HUES48 (cell line): Measurements from ENCODE around the gene CATSPERZ.

Source experiments
- H3K27ac ChIP-seq: one replicate; pipeline ENCODE4 v1.7.0; 2013; ENCODE audit warnings: low read depth, low read length, inconsistent platforms
- H3K27me3 ChIP-seq: 2 replicates; pipeline ENCODE4 v1.6.1; 2013; ENCODE audit warnings: mild to moderate bottlenecking, low read length; ENCODE audit not compliant: control insufficient read depth, insufficient read depth
- H3K36me3 ChIP-seq: 2 replicates; pipeline ENCODE4 v1.6.1; 2013; ENCODE audit warnings: low read length; ENCODE audit not compliant: control insufficient read depth, insufficient read depth
- H3K4me1 ChIP-seq: 2 replicates; pipeline ENCODE4 v1.6.1; 2013; ENCODE audit warnings: mild to moderate bottlenecking, low read length; ENCODE audit not compliant: control insufficient read depth, insufficient read depth
- H3K4me3 ChIP-seq: 2 replicates; pipeline ENCODE4 v1.5.1; 2013; ENCODE audit warnings: mild to moderate bottlenecking, low read depth, low read length
- H3K9ac ChIP-seq: 2 replicates; pipeline ENCODE4 v1.6.1; 2013; ENCODE audit warnings: mild to moderate bottlenecking, low read depth, low read length, moderate library complexity
- H3K9me3 ChIP-seq: 2 replicates; pipeline ENCODE4 v1.6.1; 2013; ENCODE audit warnings: low read length; ENCODE audit not compliant: control insufficient read depth, insufficient read depth

Gene CATSPERZ

GRCh38 chr11:64340671-64341335 is 40.6 kb downstream of the CATSPERZ start:
- Histone ChIP-seq H3K4me3 (peak overlapping the region; percentile 69), H3K27me3 (no peaks in the 10 kb centered on the region), H3K9ac (no peak overlapping the region), H3K36me3 (no peaks in the 10 kb centered on the region), H3K9me3 (no peaks in the 10 kb centered on the region), H3K4me1 (peaks cover 5% of the 10 kb centered on the region; the same call in 1 of the 2 replicates), H3K27ac (no peak overlapping the region)

- Histone ChIP-seq H3K9ac (no peak overlapping the region), H3K9me3 (no peaks in the 10 kb centered on the region), H3K4me3 (peak overlapping the region; percentile 69; the same call in 1 of the 2 replicates), H3K36me3 (no peaks in the 10 kb centered on the region), H3K27me3 (no peaks in the 10 kb centered on the region), H3K27ac (no peak overlapping the region), H3K4me1 (peaks cover 5% of the 10 kb centered on the region; the same call in 1 of the 2 replicates)
Measured at GRCh38 chr11:64341429-64341828, 41.3 kb downstream of the CATSPERZ start.

- H3K4me1 ChIP-seq: peaks cover 5% of the 10 kb centered on the region; the same call in 1 of the 2 replicates
- no peaks in the 10 kb centered on the region for H3K27me3 ChIP-seq
- H3K36me3 ChIP-seq: no peaks in the 10 kb centered on the region
- H3K9me3 ChIP-seq: no peaks in the 10 kb centered on the region
- peak overlapping the region; percentile 59 for H3K27ac ChIP-seq
- H3K4me3 ChIP-seq: peak overlapping the region; percentile 53
- H3K9ac ChIP-seq: no peak overlapping the region
Measured at GRCh38 chr11:64341851-64342791, 42.0 kb downstream of the CATSPERZ start.

- Histone ChIP-seq H3K4me1 (peaks cover 5% of the 10 kb centered on the region; the same call in 1 of the 2 replicates), H3K27ac (no peak overlapping the region), H3K9me3 (no peaks in the 10 kb centered on the region), H3K9ac (no peak overlapping the region), H3K27me3 (no peaks in the 10 kb centered on the region), H3K4me3 (peak overlapping the region; percentile 53; the same call in 1 of the 2 replicates), H3K36me3 (no peaks in the 10 kb centered on the region)
Measured at GRCh38 chr11:64342869-64343745, 42.9 kb downstream of the CATSPERZ start.

GRCh38 chr11:64343767-64344559 is 43.8 kb downstream of the CATSPERZ start:
- Histone ChIP-seq H3K27ac (no peak overlapping the region), H3K4me3 (no peak overlapping the region), H3K9me3 (no peaks in the 10 kb centered on the region), H3K27me3 (no peaks in the 10 kb centered on the region), H3K9ac (no peak overlapping the region), H3K36me3 (no peaks in the 10 kb centered on the region), H3K4me1 (peaks cover 5% of the 10 kb centered on the region; the same call in 1 of the 2 replicates)

GRCh38 chr11:64344787-64345186 is 44.6 kb downstream of the CATSPERZ start:
- no peak overlapping the region for H3K27ac ChIP-seq
- no peaks in the 10 kb centered on the region for H3K36me3 ChIP-seq
- no peaks in the 10 kb centered on the region for H3K27me3 ChIP-seq
- H3K9me3 ChIP-seq: no peaks in the 10 kb centered on the region
- H3K4me1 ChIP-seq: peaks cover 5% of the 10 kb centered on the region; the same call in 1 of the 2 replicates
- no peak overlapping the region for H3K4me3 ChIP-seq
- no peak overlapping the region for H3K9ac ChIP-seq

- Histone ChIP-seq H3K9ac (no peak overlapping the region), H3K27ac (no peak overlapping the region), H3K4me1 (no peaks in the 10 kb centered on the region; the same call in 1 of the 2 replicates), H3K9me3 (no peaks in the 10 kb centered on the region), H3K36me3 (no peaks in the 10 kb centered on the region), H3K4me3 (no peak overlapping the region), H3K27me3 (no peaks in the 10 kb centered on the region)
Measured at GRCh38 chr11:64347193-64347867, 47.2 kb downstream of the CATSPERZ start.

DNA sequence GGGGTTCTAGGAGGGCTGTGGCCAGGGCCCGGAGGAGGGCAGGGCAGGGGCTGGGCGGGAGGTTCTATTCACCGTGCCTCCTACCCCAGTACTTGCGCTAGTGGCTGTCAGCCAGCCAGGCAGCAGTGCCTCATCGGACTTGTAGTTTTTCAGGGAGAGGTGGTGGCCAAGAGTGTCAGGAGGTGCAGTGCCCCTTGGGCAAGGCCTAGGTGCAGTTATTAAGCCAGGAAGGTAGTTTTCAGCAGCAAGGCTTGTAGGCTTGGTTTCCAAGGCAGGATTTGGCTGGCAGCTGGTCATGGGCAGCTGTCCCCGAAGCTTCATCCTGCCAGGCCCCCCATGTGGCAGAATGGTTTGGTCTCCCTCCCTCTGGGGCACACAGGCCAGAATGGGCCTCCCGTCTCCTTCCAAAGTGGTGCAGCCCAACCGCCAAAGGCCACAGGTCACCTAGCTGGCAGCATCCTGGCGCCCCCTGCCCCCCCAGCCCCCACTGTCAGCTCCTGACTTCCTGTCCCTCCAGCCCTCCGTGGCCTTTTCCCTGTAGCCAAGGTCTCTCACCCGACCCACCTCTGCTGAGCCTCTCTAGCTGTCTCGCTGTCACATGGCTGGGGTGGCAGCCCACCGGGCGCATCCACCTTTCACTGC is 48.3 kb downstream of the CATSPERZ start:
- H3K4me3 ChIP-seq: no peak overlapping the region
- H3K9ac ChIP-seq: no peak overlapping the region
- no peak overlapping the region for H3K27ac ChIP-seq
- H3K9me3 ChIP-seq: no peaks in the 10 kb centered on the region
- no peaks in the 10 kb centered on the region; the same call in 1 of the 2 replicates for H3K4me1 ChIP-seq
- no peaks in the 10 kb centered on the region for H3K27me3 ChIP-seq
- H3K36me3 ChIP-seq: no peaks in the 10 kb centered on the region

DNA sequence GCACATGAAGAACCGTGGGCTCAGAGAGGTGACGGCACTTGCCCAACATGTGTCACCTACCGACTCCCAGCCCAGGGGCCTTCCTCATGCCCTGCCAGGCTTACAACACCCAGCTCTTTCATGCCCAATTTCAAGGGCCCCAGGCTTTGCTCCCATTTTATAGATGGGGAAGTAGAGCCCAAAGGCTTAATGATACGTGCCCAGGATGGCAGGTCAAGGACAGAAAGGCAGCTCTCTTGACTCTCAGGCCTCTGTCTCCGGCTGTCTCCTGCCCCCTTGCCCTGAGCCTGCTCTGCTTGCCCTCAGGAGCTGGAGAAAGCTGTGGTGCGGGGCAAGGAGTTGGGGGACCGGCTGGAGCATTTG is 48.8 kb downstream of the CATSPERZ start:
- H3K36me3 ChIP-seq: no peaks in the 10 kb centered on the region
- no peak overlapping the region for H3K27ac ChIP-seq
- H3K27me3 ChIP-seq: no peaks in the 10 kb centered on the region
- H3K9me3 ChIP-seq: no peaks in the 10 kb centered on the region
- no peak overlapping the region for H3K9ac ChIP-seq
- no peak overlapping the region for H3K4me3 ChIP-seq
- no peaks in the 10 kb centered on the region for H3K4me1 ChIP-seq
